ENCODE results near the gene ARL6IP4.

Gene ARL6IP4

DNA sequence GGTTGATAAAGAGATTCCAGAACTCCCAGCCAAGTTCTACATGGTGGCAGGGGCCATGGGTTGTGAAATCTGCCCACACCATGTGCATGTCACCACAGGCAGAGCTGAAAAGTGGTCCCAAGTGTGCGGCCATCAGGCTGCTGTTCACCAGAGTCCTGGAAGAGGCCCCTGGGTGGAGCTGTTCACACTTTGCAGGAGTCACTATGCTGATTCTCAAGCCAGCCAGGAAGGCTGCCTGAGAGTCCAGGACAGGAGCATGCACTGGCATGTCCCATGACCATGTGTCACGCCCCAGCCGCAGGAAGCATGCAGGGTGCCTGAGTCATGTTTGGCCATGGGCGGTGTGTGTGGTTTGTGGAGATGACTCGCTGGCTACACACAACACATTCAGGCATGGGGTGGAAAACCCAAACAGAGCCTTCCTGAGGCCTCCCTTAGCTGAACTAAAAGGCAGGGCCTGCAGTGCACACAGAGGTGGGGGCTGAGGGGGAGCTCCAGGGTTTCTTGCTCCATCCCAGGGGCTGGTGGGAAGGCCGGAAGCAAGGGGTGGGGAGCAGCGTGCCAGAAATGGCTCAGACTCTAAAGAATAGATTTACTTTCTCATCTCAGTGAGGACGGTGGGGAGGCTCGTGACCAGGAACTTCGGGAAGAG lies 33.7 kb upstream of the ARL6IP4 start:
- Histone ChIP-seq H3K27me3 (ENCODE audit: insufficient read depth, low read length) (no peaks in the 10 kb centered on the region), H3K79me2 (ENCODE audit: control insufficient read depth, insufficient read depth, low read length, unreplicated experiment) (no peaks in the 10 kb centered on the region), H3K27ac (ENCODE audit: low read depth, low read length) (peak overlapping the region; percentile 80), H3K4me3 (ENCODE audit: low read depth, low read length) (no peak overlapping the region), H3K4me1 (ENCODE audit: control insufficient read depth, insufficient read depth, low read length, unreplicated experiment) (peaks cover 50% of the 10 kb centered on the region), H3K36me3 (ENCODE audit: insufficient read depth, low read length) (no peaks in the 10 kb centered on the region), H2AFZ (ENCODE audit: low read length, unreplicated experiment) (no peak overlapping the region)

GRCh38 chr12:122947352-122947792 lies 33.1 kb upstream of the ARL6IP4 start:
- Histone ChIP-seq H3K27me3 (ENCODE audit: insufficient read depth, low read length) (no peaks in the 10 kb centered on the region), H3K27ac (ENCODE audit: low read depth, low read length) (peak overlapping the region; percentile 78), H2AFZ (ENCODE audit: low read length, unreplicated experiment) (no peak overlapping the region), H3K36me3 (ENCODE audit: insufficient read depth, low read length) (no peaks in the 10 kb centered on the region), H3K79me2 (ENCODE audit: control insufficient read depth, insufficient read depth, low read length, unreplicated experiment) (no peaks in the 10 kb centered on the region), H3K4me1 (ENCODE audit: control insufficient read depth, insufficient read depth, low read length, unreplicated experiment) (peaks cover 47% of the 10 kb centered on the region), H3K4me3 (ENCODE audit: low read depth, low read length) (no peak overlapping the region)

DNA sequence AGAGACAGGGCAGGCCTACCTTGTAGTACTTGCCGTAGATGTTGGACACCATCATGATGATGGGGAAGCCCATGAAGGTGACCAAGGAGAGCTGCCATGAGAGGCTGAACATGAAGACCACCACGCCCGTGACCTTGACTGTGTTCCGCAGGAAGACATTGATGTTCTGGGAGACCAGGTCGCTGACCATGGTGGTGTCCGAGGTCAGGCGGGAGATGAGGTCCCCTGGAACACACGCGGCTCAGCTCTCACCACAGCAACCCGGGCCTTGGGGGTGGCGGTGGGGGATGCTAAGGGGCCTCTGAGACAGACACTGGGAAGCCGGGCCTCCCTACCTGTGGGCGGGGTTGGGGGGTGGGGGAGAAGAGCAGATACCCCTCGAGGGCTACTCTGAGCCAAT lies 31.9 kb upstream of the ARL6IP4 start:
- H3K4me3 ChIP-seq (ENCODE audit: low read depth, low read length): no peak overlapping the region
- no peaks in the 10 kb centered on the region for H3K79me2 ChIP-seq (ENCODE audit: control insufficient read depth, insufficient read depth, low read length, unreplicated experiment)
- H3K36me3 ChIP-seq (ENCODE audit: insufficient read depth, low read length): no peaks in the 10 kb centered on the region
- no peak overlapping the region for H2AFZ ChIP-seq (ENCODE audit: low read length, unreplicated experiment)
- H3K4me1 ChIP-seq (ENCODE audit: control insufficient read depth, insufficient read depth, low read length, unreplicated experiment): peaks cover 37% of the 10 kb centered on the region
- H3K27ac ChIP-seq (ENCODE audit: low read depth, low read length): no peak overlapping the region
- no peaks in the 10 kb centered on the region for H3K27me3 ChIP-seq (ENCODE audit: insufficient read depth, low read length)

DNA sequence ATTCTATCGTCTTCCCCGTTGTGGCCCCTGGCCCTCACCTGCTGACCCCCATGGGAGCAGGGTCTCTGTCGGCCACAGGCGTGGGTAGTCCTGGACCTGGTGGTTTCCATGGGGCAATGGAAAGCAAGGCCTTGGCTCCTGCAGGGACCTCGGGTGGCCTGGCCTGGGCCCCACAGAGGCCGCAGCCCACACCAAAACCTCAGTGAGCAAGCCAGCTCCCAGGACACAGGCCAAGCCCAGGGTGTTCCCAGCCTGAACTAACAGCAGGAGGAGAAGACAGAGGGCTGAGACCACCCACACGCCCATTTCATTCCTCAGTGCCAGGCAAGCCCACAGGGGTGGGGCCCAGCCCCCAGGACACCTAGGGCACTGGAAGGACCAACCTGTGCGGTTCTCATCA lies 31.1 kb upstream of the ARL6IP4 start:
- no peak overlapping the region for H2AFZ ChIP-seq (ENCODE audit: low read length, unreplicated experiment)
- no peak overlapping the region for H3K4me3 ChIP-seq (ENCODE audit: low read depth, low read length)
- H3K36me3 ChIP-seq (ENCODE audit: insufficient read depth, low read length): no peaks in the 10 kb centered on the region
- H3K27ac ChIP-seq (ENCODE audit: low read depth, low read length): no peak overlapping the region
- H3K4me1 ChIP-seq (ENCODE audit: control insufficient read depth, insufficient read depth, low read length, unreplicated experiment): peaks cover 33% of the 10 kb centered on the region
- H3K79me2 ChIP-seq (ENCODE audit: control insufficient read depth, insufficient read depth, low read length, unreplicated experiment): no peaks in the 10 kb centered on the region
- no peaks in the 10 kb centered on the region for H3K27me3 ChIP-seq (ENCODE audit: insufficient read depth, low read length)

DNA sequence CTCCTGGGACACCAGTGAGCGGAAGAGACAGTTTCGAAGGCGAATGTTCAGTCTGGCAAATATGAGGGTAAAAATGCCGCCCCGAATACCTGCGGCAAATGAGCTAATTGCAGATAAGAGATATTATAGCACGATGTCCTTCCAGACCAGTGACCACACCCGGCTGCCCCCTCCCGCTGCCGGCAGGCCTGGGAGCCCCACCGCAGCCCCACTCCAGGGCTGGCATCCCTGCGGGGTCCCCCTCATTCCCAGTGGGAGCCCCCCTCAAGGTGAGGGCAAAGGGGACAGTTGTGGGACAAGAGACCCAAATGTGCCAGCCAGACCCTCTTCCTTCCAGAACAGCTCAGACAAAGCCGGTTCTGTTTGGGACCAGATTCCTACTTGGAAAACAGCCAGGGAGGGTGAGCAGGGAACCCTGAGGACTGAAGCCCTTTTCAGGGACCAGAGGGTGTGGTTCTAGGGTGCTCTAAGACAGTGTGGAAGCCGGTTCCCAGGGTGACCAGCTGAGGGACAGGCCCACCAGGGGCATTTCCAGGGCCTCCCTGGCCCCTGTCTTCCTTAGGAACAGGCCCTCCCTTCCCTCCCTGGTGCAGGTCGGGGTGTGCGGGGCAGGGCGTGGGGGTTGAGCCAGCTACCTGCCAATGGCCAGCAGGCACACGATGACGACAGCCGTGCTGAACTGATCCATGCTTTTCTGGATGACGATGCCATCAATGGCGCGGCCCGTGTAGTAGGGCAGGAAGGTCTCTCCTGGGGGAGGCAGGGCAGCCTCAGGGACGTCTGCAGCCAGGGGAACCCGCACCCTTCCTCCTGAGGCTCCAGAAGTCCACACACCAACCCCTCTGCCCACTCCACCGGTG lies 30.4 kb upstream of the ARL6IP4 start:
- Histone ChIP-seq H3K79me2 (ENCODE audit: control insufficient read depth, insufficient read depth, low read length, unreplicated experiment) (no peaks in the 10 kb centered on the region), H3K36me3 (ENCODE audit: insufficient read depth, low read length) (no peaks in the 10 kb centered on the region), H3K4me3 (ENCODE audit: low read depth, low read length) (no peak overlapping the region), H3K4me1 (ENCODE audit: control insufficient read depth, insufficient read depth, low read length, unreplicated experiment) (peaks cover 27% of the 10 kb centered on the region), H3K27ac (ENCODE audit: low read depth, low read length) (no peak overlapping the region), H2AFZ (ENCODE audit: low read length, unreplicated experiment) (no peak overlapping the region), H3K27me3 (ENCODE audit: insufficient read depth, low read length) (no peaks in the 10 kb centered on the region)

DNA sequence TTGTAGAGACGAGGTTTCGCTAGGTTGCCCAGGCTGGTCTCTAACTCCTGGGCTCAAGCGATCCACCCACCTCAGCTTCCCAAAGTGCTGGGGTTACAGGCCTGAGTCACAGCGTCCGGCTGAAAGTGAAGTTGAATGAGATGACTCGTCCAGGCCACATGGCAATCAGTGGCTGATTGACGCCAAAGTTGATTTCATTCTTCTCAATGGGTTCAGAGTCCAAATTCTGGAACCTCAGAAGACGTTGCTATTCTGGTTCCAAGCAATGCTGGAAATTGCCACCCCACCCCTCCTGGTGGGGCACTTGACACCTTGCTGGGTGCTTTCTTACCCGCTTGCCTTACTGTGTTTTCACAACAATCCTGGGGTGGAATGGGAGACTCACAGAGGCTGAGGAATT lies 29.1 kb upstream of the ARL6IP4 start:
- peaks cover 21% of the 10 kb centered on the region for H3K4me1 ChIP-seq (ENCODE audit: control insufficient read depth, insufficient read depth, low read length, unreplicated experiment)
- peak overlapping the region; percentile 52; the same call in 1 of the 2 replicates for H3K27ac ChIP-seq (ENCODE audit: low read depth, low read length)
- H2AFZ ChIP-seq (ENCODE audit: low read length, unreplicated experiment): no peak overlapping the region
- no peaks in the 10 kb centered on the region for H3K79me2 ChIP-seq (ENCODE audit: control insufficient read depth, insufficient read depth, low read length, unreplicated experiment)
- no peaks in the 10 kb centered on the region for H3K36me3 ChIP-seq (ENCODE audit: insufficient read depth, low read length)
- no peaks in the 10 kb centered on the region for H3K27me3 ChIP-seq (ENCODE audit: insufficient read depth, low read length)
- H3K4me3 ChIP-seq (ENCODE audit: low read depth, low read length): no peak overlapping the region

DNA sequence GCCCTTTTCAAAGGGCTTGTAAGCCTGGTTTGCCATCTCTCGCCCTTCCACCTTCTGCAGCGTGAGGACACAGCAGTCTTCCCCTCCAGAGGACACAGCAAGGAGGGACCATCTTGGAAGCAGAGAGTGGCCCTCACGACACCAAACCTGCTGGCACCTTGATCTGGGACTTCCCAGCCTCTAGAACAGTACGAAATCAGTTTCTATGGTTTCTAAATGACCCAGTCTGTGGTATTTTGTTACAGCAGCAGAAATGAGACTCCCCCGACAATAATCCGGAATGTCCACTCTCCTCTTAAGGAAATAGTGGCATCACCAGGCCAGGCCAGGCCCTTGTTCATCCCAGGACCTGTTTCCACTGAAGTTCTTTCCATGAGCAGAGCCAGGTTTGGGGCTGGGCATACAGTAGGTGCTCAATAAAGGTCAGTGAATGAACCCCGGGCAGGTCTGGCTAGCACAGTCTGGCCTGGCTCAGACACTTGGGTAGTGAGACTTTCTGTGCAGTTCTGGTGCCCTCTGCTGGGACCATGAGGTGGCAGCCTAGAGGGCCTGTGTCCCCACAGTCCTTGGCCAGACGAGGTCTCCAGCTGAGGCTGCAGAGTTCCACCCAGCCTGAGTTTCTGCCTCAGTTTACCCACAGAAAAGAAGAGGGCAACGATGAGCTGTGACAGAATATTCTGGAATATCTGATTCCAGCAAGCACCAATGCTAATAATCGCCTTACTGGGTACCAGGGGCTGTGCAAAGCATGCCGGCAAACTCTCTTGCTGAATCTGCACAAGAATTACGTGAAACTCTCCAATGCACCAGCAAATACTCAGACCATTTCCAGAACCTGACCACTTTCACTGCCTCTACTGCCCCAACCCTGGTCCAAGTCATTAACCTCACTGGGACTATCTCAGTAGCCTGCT lies 28.2 kb upstream of the ARL6IP4 start:
- H3K4me3 ChIP-seq (ENCODE audit: low read depth, low read length): no peak overlapping the region
- no peaks in the 10 kb centered on the region for H3K27me3 ChIP-seq (ENCODE audit: insufficient read depth, low read length)
- H3K79me2 ChIP-seq (ENCODE audit: control insufficient read depth, insufficient read depth, low read length, unreplicated experiment): no peaks in the 10 kb centered on the region
- H3K4me1 ChIP-seq (ENCODE audit: control insufficient read depth, insufficient read depth, low read length, unreplicated experiment): peaks cover 15% of the 10 kb centered on the region
- peak overlapping the region; percentile 52; the same call in 1 of the 2 replicates for H3K27ac ChIP-seq (ENCODE audit: low read depth, low read length)
- no peaks in the 10 kb centered on the region for H3K36me3 ChIP-seq (ENCODE audit: insufficient read depth, low read length)
- H2AFZ ChIP-seq (ENCODE audit: low read length, unreplicated experiment): no peak overlapping the region

DNA sequence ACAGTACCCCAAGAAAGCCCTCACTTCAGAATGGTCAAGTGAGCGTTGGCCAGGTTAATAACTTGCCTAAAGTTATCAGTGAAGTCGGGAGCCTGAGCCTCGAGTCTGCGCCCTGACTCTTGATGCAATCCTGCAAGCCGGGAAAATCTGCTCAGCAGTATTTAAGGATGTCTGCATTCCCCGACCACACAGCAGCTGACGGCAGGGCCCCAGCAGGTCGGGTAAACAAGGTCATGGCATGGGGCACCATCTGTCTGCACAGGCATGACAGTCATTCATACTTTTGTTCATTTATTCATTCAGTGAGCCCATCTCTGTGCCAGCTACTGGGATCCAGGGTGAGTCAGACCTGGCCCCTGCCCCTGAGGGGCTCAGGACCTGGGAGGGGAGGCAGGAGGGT lies 25.3 kb upstream of the ARL6IP4 start:
- Histone ChIP-seq H3K4me1 (ENCODE audit: control insufficient read depth, insufficient read depth, low read length, unreplicated experiment) (peaks cover 9% of the 10 kb centered on the region), H3K4me3 (ENCODE audit: low read depth, low read length) (no peak overlapping the region), H3K27me3 (ENCODE audit: insufficient read depth, low read length) (no peaks in the 10 kb centered on the region), H3K36me3 (ENCODE audit: insufficient read depth, low read length) (no peaks in the 10 kb centered on the region), H2AFZ (ENCODE audit: low read length, unreplicated experiment) (no peak overlapping the region), H3K27ac (ENCODE audit: low read depth, low read length) (no peak overlapping the region), H3K79me2 (ENCODE audit: control insufficient read depth, insufficient read depth, low read length, unreplicated experiment) (no peaks in the 10 kb centered on the region)

- Histone ChIP-seq H3K4me3 (ENCODE audit: low read depth, low read length) (no peak overlapping the region), H2AFZ (ENCODE audit: low read length, unreplicated experiment) (no peak overlapping the region), H3K79me2 (ENCODE audit: control insufficient read depth, insufficient read depth, low read length, unreplicated experiment) (no peaks in the 10 kb centered on the region), H3K27ac (ENCODE audit: low read depth, low read length) (no peak overlapping the region), H3K4me1 (ENCODE audit: control insufficient read depth, insufficient read depth, low read length, unreplicated experiment) (peaks cover 9% of the 10 kb centered on the region), H3K36me3 (ENCODE audit: insufficient read depth, low read length) (no peaks in the 10 kb centered on the region), H3K27me3 (ENCODE audit: insufficient read depth, low read length) (no peaks in the 10 kb centered on the region)
Measured at GRCh38 chr12:122956035-122956434, 24.4 kb upstream of the ARL6IP4 start.

GRCh38 chr12:122958198-122958888 lies 22.1 kb upstream of the ARL6IP4 start:
- H3K79me2 ChIP-seq (ENCODE audit: control insufficient read depth, insufficient read depth, low read length, unreplicated experiment): no peaks in the 10 kb centered on the region
- peaks cover under 1% of the 10 kb centered on the region for H3K4me1 ChIP-seq (ENCODE audit: control insufficient read depth, insufficient read depth, low read length, unreplicated experiment)
- no peaks in the 10 kb centered on the region for H3K36me3 ChIP-seq (ENCODE audit: insufficient read depth, low read length)
- no peak overlapping the region for H3K4me3 ChIP-seq (ENCODE audit: low read depth, low read length)
- H3K27me3 ChIP-seq (ENCODE audit: insufficient read depth, low read length): no peaks in the 10 kb centered on the region
- H2AFZ ChIP-seq (ENCODE audit: low read length, unreplicated experiment): no peak overlapping the region
- H3K27ac ChIP-seq (ENCODE audit: low read depth, low read length): no peak overlapping the region
